Adrenal gland (tissue), 12 donors: Measurements from ENCODE around the gene JSRP1. TPM values are rescaled to one million over a fixed set of nuclear protein-coding genes. Genes with fewer than 3 reads are reported as not detected.

ENCODE experiments used
- DNase-seq, 7 donors: peaks; one replicate each; pipeline ENCODE4 v3.0.0-alpha.2; 2019 to 2020
- H3K27ac ChIP-seq, 5 donors: fragments of 200-600 bp; sonication (generic) in 4 of 5; 1 replicate in 3 of 5; 2 replicates in 2 of 5; pipeline versions ENCODE4 v1.5.1 to v1.8.0; 2016 to 2020; ENCODE audit warnings: mild to moderate bottlenecking in 1 of 5
- H3K27me3 ChIP-seq: fragments of 200-600 bp; 2 replicates; pipeline ENCODE4 v1.8.0; 2021
- H3K36me3 ChIP-seq, 2 donors: fragments of 200-600 bp; replicated peaks in 1 of 2; 1 replicate in 1 of 2; 2 replicates in 1 of 2; pipeline versions ENCODE4 v1.5.1 to v1.8.0; 2018 to 2022
- H3K4me1 ChIP-seq, 2 donors: fragments of 200-600 bp; replicated peaks in 1 of 2; 1 replicate in 1 of 2; 2 replicates in 1 of 2; pipeline versions ENCODE4 v1.5.1 to v1.8.0; 2018 to 2021
- H3K4me3 ChIP-seq, 4 donors: fragments of 200-600 bp; sonication (generic) in 3 of 4; one replicate each; pipeline ENCODE4 v1.5.1; 2016 to 2018
- H3K9me3 ChIP-seq, 3 donors: fragments of 200-600 bp; sonication (generic) in 1 of 3; replicated peaks in 1 of 3; 1 replicate in 2 of 3; 2 replicates in 1 of 3; pipeline versions ENCODE4 v1.5.1 to v1.8.0; 2016 to 2021
- POLR2A ChIP-seq, 2 donors: fragments of 450-650 bp; IDR thresholded peaks; one replicate each; pipeline ENCODE4 v1.6.1; 2017; ENCODE audit warnings: antibody characterized with exemption in 2 of 2, mild to moderate bottlenecking in 2 of 2, moderate library complexity in 1 of 2
- WGBS, 4 donors: extraction: QIAGEN DNeasy Blood & Tissue Kit in 2 of 4; methylation state at CpG; one replicate each; pipeline versions ENCODE4 v1.1.5 to v1.1.7; 2013 to 2017; 5-methylcytosine and 5-hydroxymethylcytosine counted together
- intact Hi-C, 2 donors: fragments of 100-400 bp; cut with DNase I; formaldehyde crosslinking; loops; one replicate each; pipeline versions ENCODE4 v1.14.1 to v1.15.0; 2022 to 2023
- polyA plus RNA-seq, 3 donors: library from polyadenylated mRNA; stranded (reverse); fragments of 200-250 nt in 2 of 3; fragments of 350-450 nt in 1 of 3; fragmentation: Illumina TruSeq in 1 of 3; extraction: RNeasy Lipid Tissue Mini Kit (QIAGEN cat#74804) in 1 of 3; gene quantifications; one replicate each; pipeline ENCODE4 v1.2.3, GENCODE V29; 2013 to 2014
- total RNA-seq, 9 donors: library from RNA; depleted of rRNA in 4 of 9; stranded (reverse); fragments of >200 nt in 4 of 9; fragments of 120-200 nt in 1 of 9; fragmentation: NEBNext Ultra II Directional in 1 of 9; extraction: Animal tissue kit (Norgen Biotek cat#: 25700) in 1 of 9; gene quantifications; one replicate each; pipeline versions ENCODE4 v1.1.0 to v1.2.4, GENCODE V29; 2013 to 2023
- TF ChIP-seq, protein P1 (sequence below), 6 experiments: fragments of 450-650 bp in 4 of 6; fragments of 200-600 bp in 2 of 6; sonication (generic) in 1 of 6; IDR thresholded peaks; 1 replicate in 5 of 6; 2 replicates in 1 of 6; pipeline versions ENCODE4 v1.5.1 to v1.8.0; 2016 to 2021; ENCODE audit warnings: antibody characterized with exemption in 6 of 6, mild to moderate bottlenecking in 2 of 6, moderate library complexity in 1 of 6
- donor health status: healthy with polysubstance abuse.
- donor health status: Bipolar disorder and iron deficiency.
- donor health status: DM: yes; HTN: yes; CAD: no.
- donor health status: DM: no; HTN: no; CAD: no.
- donor health status: DM: no; HTN: no; CAD: no.
- donor health status: DM: yes; HTN: yes; CAD: no.

The JSRP1 gene
- total and polyA plus RNA-seq, 12 donors: 0.54 to 1.2 (median 0.83) TPM; not detected in 6

- TF ChIP-seq, protein P1, sequence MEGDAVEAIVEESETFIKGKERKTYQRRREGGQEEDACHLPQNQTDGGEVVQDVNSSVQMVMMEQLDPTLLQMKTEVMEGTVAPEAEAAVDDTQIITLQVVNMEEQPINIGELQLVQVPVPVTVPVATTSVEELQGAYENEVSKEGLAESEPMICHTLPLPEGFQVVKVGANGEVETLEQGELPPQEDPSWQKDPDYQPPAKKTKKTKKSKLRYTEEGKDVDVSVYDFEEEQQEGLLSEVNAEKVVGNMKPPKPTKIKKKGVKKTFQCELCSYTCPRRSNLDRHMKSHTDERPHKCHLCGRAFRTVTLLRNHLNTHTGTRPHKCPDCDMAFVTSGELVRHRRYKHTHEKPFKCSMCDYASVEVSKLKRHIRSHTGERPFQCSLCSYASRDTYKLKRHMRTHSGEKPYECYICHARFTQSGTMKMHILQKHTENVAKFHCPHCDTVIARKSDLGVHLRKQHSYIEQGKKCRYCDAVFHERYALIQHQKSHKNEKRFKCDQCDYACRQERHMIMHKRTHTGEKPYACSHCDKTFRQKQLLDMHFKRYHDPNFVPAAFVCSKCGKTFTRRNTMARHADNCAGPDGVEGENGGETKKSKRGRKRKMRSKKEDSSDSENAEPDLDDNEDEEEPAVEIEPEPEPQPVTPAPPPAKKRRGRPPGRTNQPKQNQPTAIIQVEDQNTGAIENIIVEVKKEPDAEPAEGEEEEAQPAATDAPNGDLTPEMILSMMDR (IDR thresholded peaks at IDR 0.05): no peak
- no peak for TF ChIP-seq POLR2A (IDR thresholded peaks at IDR 0.05)
These were observed 40.9 kb downstream of the JSRP1 start for GRCh38 chr19:2215281-2215751.

DNA sequence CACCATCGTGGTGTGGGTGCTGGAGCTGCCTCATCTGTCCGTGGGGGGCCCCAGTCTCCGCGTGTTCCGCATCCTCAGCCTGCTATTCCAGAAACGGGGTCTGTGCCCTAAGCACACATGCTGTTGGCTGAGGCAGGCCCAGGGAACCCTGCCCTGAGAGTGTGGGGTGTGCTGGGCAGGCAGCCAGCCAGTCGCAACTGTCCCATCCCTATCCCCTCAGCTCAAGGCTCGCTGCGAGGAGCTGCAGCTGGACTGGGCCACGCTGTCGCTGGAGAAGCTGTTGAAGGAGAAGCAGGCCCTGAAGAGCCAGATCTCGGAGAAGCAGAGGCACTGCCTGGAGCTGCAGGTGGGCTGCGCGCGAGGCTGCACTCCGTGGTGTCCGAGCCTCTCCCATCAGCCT is 42.0 kb downstream of the JSRP1 start:
- TF ChIP-seq, protein P1 (IDR thresholded peaks at IDR 0.05): no peak
- TF ChIP-seq POLR2A (IDR thresholded peaks at IDR 0.05): no peak
- no peaks in the 10 kb centered on the region for H3K27me3 ChIP-seq
- H3K4me3 ChIP-seq: no peak overlapping the region
- no peaks in the 10 kb centered on the region for H3K4me1 ChIP-seq
- no peak overlapping the region for H3K27ac ChIP-seq
- peaks cover 0 to 93% of the 10 kb centered on the region in 2 donors for H3K36me3 ChIP-seq
- no peak for DNase-seq
- intact Hi-C loops: no loop called here
- H3K9me3 ChIP-seq: no peaks in the 10 kb centered on the region
- WGBS, 4 donors: 91 to 93% (median 93%) methylated on average over 6 to 17 of the region's 17 CpGs

More at GRCh38 chr19:2215281-2215751, 40.9 kb downstream of the JSRP1 start:
- intact Hi-C loops: no loop called here
- no peak overlapping the region for H3K27ac ChIP-seq
- H3K4me1 ChIP-seq: no peaks in the 10 kb centered on the region
- H3K27me3 ChIP-seq: no peaks in the 10 kb centered on the region
- no peaks in the 10 kb centered on the region for H3K9me3 ChIP-seq
- no peak for DNase-seq
- H3K4me3 ChIP-seq: no peak overlapping the region
- WGBS, 4 donors: 85 to 89% (median 87%) methylated on average over 21 to 31 of the region's 31 CpGs
- peaks cover 0 to 94% of the 10 kb centered on the region in 2 donors for H3K36me3 ChIP-seq

- 87 to 93% (median 89%) methylated on average over 8 to 26 of the region's 26 CpGs for WGBS, 4 donors
- intact Hi-C loops: no loop called here
- peaks cover 0 to 88% of the 10 kb centered on the region in 2 donors for H3K36me3 ChIP-seq
These were observed 42.4 kb downstream of the JSRP1 start for GRCh38 chr19:2213799-2214198.

DNA sequence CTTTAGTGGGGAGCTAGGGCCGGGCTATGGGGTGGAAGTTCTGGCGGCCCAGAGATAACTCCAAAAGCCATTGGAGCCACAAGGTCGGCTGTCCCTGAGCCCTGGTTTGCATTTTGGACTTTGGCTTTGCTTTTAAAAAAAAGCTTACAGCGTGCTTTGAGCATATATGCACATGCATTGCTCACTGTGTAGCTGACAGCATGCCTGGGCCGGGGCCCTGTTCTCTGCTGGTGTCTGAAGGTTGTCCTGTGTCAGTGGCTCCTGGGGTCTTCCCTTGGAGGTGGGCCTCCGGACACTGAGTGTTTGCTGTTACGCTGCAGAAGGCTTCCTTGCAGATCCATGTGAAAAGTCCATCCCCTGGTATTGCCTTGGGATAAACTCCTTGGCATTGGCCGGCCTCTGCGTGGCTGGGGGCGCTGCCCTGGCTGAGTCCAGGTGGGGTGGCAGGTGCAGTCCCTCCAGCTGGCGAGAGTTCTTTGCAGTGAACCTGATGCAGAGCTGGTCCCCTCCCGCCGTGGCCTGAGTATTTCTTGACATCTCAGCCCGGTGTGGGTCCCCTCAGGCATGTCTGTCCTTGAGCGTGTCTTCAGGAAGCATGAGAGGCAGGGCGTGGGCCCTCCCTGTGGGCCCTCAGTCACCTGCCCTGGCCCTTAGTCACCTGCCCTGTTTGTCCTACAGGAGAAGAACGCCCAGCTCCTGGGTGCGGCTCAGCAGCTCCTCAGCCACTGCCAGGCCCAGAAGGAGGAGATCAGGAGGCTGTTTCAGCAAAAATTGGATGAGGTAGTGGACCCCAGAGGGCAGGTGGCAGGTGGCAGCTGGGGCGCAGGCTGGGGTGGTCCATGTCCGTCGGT is 43.1 kb downstream of the JSRP1 start:
- Histone ChIP-seq H3K36me3 (peaks cover 0 to 84% of the 10 kb centered on the region in 2 donors), H3K27me3 (no peaks in the 10 kb centered on the region), H3K9me3 (no peaks in the 10 kb centered on the region), H3K27ac (no peak overlapping the region), H3K4me3 (no peak overlapping the region), H3K4me1 (peaks cover 0 to 4% of the 10 kb centered on the region in 2 donors)
- 91 to 94% (median 92%) methylated on average over 13 to 21 of the region's 21 CpGs for WGBS, 4 donors
- no peak for DNase-seq
- no peak for TF ChIP-seq POLR2A (IDR thresholded peaks at IDR 0.05)
- TF ChIP-seq, protein P1 (IDR thresholded peaks at IDR 0.05): no peak
- intact Hi-C loops: no loop called here

More at GRCh38 chr19:2213799-2214198, 42.4 kb downstream of the JSRP1 start:
- Histone ChIP-seq H3K9me3 (no peaks in the 10 kb centered on the region), H3K27ac (no peak overlapping the region), H3K4me1 (peaks cover 0 to under 1% of the 10 kb centered on the region in 2 donors), H3K4me3 (no peak overlapping the region), H3K27me3 (no peaks in the 10 kb centered on the region)
- DNase-seq: no peak
- no peak for TF ChIP-seq POLR2A (IDR thresholded peaks at IDR 0.05)
